ENCODE measurements around the gene KCNJ11.
A peak's percentile ranks its signal among the peaks of the same experiment; 100 is the strongest.

KCNJ11 gene

DNA sequence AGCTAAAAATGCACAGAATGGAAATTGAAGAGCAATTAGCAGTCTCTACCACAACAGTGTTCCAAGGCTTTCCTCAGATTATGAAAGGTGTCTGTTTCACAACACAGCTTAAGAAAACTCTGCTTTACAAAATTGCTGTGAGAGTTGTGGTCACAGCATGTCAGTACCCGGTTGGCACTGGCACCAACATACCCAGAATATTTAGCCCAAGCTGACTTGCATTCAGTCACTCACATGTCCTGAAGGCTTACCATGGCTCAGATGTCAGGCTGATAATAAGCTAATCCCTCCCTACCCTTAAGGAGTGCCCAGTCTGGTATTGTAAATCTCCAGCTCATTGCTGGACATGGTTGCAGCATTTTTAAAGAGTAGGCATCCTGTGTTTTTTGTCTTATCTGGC, 22.0 kb downstream of the KCNJ11 start:
- no peak for DNase-seq (ENCODE audit: low read depth in 2 of 2)

- peak; percentile 36 to 45 for DNase-seq (ENCODE audit: low read depth in 2 of 2)
Measured at GRCh38 chr11:17354601-17354991, 33.9 kb downstream of the KCNJ11 start.

- DNase-seq (ENCODE audit: low read depth in 2 of 2): no peak
Measured at GRCh38 chr11:17353821-17354600, 34.4 kb downstream of the KCNJ11 start.

- DNase-seq (ENCODE audit: low read depth in 2 of 2): peak; percentile 36 to 58
Measured at GRCh38 chr11:17352950-17353820, 35.3 kb downstream of the KCNJ11 start.

GRCh38 chr11:17351510-17352176, 36.8 kb downstream of the KCNJ11 start, which contains the start of gene NCR3LG1:
Gene NCR3LG1, plus strand, starts transcription at chr11:17351800. Its CDS starts 170 bp downstream, at chr11:17351970.
- peak; percentile 44 to 58 for DNase-seq (ENCODE audit: low read depth in 2 of 2)

GRCh38 chr11:17351172-17351509, 37.3 kb downstream of the KCNJ11 start:
- no peak for DNase-seq (ENCODE audit: low read depth in 2 of 2)

- DNase-seq (ENCODE audit: low read depth in 2 of 2): no peak
Measured at GRCh38 chr11:17350455-17351171, 37.8 kb downstream of the KCNJ11 start.

GRCh38 chr11:17347676-17348075, 40.8 kb downstream of the KCNJ11 start:
- DNase-seq (ENCODE audit: low read depth in 2 of 2): no peak

- DNase-seq (ENCODE audit: low read depth in 2 of 2): peak in 1 of 2 donors; percentile 11
Measured at GRCh38 chr11:17343907-17344306, 44.6 kb downstream of the KCNJ11 start.

DNA sequence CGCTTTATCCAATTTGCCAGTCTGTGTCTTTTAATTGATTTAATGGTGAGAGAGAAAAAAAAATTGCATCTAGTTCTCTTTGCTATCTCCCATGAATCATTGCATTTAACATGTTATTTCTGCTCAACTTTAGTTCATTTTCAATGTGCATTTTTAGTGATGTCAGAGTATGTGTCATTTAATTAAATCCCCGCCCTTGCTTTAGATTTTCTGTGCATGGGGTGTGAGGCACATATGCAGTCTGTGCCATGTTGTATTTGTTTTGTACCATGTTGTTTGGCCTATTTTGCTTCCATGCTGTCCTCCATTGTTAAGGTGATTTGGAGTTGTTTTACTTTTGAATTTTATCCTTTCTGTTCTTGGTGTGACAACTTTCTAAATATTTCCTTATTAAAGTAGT, 45.2 kb downstream of the KCNJ11 start:
- no peak for DNase-seq (ENCODE audit: low read depth in 2 of 2)
